Measurements from ENCODE around the gene ZNF275.

DNA sequence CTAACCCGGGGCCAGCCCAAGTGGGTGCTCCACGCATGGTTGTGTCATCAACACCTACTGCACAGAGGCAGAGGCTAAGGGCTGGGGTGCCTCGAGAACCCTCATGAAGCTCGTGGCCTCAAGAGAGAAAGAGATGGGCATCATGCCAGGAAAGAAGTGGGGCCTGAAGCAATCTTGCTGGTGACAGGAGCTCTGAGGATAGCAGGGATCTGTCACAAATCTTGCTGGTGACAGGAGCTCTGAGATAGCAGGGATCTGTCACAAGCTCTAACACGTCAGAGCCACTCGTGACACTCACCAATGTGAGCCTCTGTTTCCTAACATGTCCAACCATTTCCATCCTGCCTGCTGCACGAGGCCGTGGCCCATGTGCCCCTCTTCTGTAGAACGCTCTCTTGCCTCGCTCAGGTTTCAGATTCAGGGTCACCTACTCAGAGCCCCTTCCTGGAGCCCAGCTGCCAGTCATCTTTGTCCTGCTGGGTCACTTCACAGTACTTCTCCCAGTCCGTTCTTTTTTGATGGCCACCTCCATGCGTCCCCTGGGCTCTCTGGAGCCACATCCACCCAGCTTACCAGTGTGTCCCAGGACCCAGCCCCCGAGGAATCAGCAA lies 46.1 kb downstream of the ZNF275 start:
- TF ChIP-seq, protein P1, sequence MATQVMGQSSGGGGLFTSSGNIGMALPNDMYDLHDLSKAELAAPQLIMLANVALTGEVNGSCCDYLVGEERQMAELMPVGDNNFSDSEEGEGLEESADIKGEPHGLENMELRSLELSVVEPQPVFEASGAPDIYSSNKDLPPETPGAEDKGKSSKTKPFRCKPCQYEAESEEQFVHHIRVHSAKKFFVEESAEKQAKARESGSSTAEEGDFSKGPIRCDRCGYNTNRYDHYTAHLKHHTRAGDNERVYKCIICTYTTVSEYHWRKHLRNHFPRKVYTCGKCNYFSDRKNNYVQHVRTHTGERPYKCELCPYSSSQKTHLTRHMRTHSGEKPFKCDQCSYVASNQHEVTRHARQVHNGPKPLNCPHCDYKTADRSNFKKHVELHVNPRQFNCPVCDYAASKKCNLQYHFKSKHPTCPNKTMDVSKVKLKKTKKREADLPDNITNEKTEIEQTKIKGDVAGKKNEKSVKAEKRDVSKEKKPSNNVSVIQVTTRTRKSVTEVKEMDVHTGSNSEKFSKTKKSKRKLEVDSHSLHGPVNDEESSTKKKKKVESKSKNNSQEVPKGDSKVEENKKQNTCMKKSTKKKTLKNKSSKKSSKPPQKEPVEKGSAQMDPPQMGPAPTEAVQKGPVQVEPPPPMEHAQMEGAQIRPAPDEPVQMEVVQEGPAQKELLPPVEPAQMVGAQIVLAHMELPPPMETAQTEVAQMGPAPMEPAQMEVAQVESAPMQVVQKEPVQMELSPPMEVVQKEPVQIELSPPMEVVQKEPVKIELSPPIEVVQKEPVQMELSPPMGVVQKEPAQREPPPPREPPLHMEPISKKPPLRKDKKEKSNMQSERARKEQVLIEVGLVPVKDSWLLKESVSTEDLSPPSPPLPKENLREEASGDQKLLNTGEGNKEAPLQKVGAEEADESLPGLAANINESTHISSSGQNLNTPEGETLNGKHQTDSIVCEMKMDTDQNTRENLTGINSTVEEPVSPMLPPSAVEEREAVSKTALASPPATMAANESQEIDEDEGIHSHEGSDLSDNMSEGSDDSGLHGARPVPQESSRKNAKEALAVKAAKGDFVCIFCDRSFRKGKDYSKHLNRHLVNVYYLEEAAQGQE (IDR thresholded peaks at IDR 0.05; ENCODE audit: insufficient read depth in 1 of 2, low read depth in 2 of 2, low read length in 2 of 2), result no peak
- TF ChIP-seq SIN3A (IDR thresholded peaks at IDR 0.05; ENCODE audit: borderline replicate concordance, insufficient read depth, low read length), result no peak

Data from PFSK-1 (cell line).